HTERT RPE-1 (cell line): ENCODE results near the gene BSND.
"Not testable (repeated sequence)": the region's sequence is repeated elsewhere in the genome, so short reads cannot be mapped to it uniquely, and the experiment has no call there.

ENCODE experiments used
- in situ Hi-C: fragments of 300-500 bp; cut with MboI; formaldehyde crosslinking; loops from 4 replicates; pipeline ENCODE4 v1.14.3; 2020; ENCODE audit warnings: low sequenced_read_pairs

BSND gene

GRCh38 chr1:55015123-55015522 lies 16.4 kb downstream of the BSND start:
- in situ Hi-C loops = no loop called here

- in situ Hi-C loops = no loop called here
These were observed 17.2 kb downstream of the BSND start for GRCh38 chr1:55015731-55016620.

- in situ Hi-C loops = no loop called here
These were observed 19.7 kb downstream of the BSND start for GRCh38 chr1:55018395-55018794.

- in situ Hi-C loops = no loop called here
These were observed 23.3 kb downstream of the BSND start for GRCh38 chr1:55021942-55022546.

- in situ Hi-C loops = not testable (repeated sequence)
These were observed 25.4 kb downstream of the BSND start for GRCh38 chr1:55024163-55024562.

GRCh38 chr1:55026682-55027081 lies 27.9 kb downstream of the BSND start:
- in situ Hi-C loops = not testable (repeated sequence)

GRCh38 chr1:55031098-55031497 lies 32.4 kb downstream of the BSND start:
- in situ Hi-C loops = not testable (repeated sequence)

- in situ Hi-C loops = no loop called here
These were observed 34.5 kb downstream of the BSND start for GRCh38 chr1:55033265-55033614.

- in situ Hi-C loops = no loop called here
These were observed 35.9 kb downstream of the BSND start for GRCh38 chr1:55034476-55035133.

GRCh38 chr1:55035904-55036303 lies 37.2 kb downstream of the BSND start:
- in situ Hi-C loops = no loop called here

GRCh38 chr1:55037733-55038551 lies 39.2 kb downstream of the BSND start:
- in situ Hi-C loops = no loop called here

GRCh38 chr1:55038552-55038838 lies 39.8 kb downstream of the BSND start:
- in situ Hi-C loops = no loop called here

- in situ Hi-C loops = no loop called here
These were observed 40.2 kb downstream of the BSND start for GRCh38 chr1:55038974-55039341.

- in situ Hi-C loops = no loop called here
These were observed 40.8 kb downstream of the BSND start, which contains the start of gene PCSK9 for GRCh38 chr1:55039342-55040082. PCSK9 (plus strand) TSS chr1:55039548; CDS start chr1:55039838, 290 bp downstream.

GRCh38 chr1:55040083-55040932 lies 41.6 kb downstream of the BSND start:
- in situ Hi-C loops = no loop called here

GRCh38 chr1:55040933-55041494 lies 42.3 kb downstream of the BSND start:
- in situ Hi-C loops = no loop called here

- in situ Hi-C loops = no loop called here
These were observed 42.9 kb downstream of the BSND start for GRCh38 chr1:55041613-55042012.

- in situ Hi-C loops = no loop called here
These were observed 44.3 kb downstream of the BSND start for GRCh38 chr1:55043011-55043410.

- in situ Hi-C loops = no loop called here
These were observed 45.0 kb downstream of the BSND start for GRCh38 chr1:55043726-55044125.
